ENCODE results near the gene USP49.

DNA sequence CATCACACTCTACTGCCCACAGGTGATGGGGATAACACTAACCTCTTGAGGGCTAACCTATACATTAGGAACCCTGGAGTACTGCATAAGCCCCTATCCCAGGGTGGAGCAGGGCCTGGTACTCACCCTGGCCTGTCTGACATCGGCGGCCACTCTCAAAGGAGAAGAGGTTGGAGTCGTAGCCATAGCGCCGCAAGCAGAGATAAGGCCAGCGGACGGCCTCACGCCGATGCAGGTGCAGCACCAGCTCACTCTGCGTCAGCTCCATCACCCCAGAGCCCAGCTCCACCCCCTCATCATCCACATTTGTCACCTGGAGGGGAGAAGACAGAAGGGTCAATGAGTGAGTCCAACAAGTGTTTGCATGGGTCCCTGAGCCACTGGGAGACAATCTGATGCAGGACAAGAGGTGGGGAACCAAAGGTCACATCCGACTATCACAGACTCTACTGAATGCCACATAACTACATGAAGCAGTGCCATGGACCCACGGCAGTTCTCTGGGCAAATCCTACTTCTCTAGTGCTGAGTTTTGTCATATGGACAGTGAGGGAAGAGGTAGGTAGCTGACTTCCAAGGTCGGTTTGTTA lies 119.8 kb downstream of the USP49 start:
- TF ChIP-seq, protein P1, sequence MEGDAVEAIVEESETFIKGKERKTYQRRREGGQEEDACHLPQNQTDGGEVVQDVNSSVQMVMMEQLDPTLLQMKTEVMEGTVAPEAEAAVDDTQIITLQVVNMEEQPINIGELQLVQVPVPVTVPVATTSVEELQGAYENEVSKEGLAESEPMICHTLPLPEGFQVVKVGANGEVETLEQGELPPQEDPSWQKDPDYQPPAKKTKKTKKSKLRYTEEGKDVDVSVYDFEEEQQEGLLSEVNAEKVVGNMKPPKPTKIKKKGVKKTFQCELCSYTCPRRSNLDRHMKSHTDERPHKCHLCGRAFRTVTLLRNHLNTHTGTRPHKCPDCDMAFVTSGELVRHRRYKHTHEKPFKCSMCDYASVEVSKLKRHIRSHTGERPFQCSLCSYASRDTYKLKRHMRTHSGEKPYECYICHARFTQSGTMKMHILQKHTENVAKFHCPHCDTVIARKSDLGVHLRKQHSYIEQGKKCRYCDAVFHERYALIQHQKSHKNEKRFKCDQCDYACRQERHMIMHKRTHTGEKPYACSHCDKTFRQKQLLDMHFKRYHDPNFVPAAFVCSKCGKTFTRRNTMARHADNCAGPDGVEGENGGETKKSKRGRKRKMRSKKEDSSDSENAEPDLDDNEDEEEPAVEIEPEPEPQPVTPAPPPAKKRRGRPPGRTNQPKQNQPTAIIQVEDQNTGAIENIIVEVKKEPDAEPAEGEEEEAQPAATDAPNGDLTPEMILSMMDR (conservative IDR thresholded peaks at IDR 0.05 in 1 of 2, IDR thresholded peaks at IDR 0.05 in 1 of 2; ENCODE audit: low read depth in 1 of 2, low read length in 2 of 2): no peak
- TF ChIP-seq EZH2 (IDR thresholded peaks at IDR 0.05; ENCODE audit: low read length, missing control alignments): no peak

Measured in fibroblast of lung (primary cell).